Activated CD8-positive, alpha-beta memory T cell treated with anti-CD3 and anti-CD28 coated beads, Interleukin-2, amount 50 U/mL, for 48 hours (primary cell): ENCODE results near the gene KRABD2.

Source experiments
- DNase-seq: peaks from one replicate; pipeline ENCODE4 v3.0.0-alpha.2; 2020

The KRABD2 gene

DNA sequence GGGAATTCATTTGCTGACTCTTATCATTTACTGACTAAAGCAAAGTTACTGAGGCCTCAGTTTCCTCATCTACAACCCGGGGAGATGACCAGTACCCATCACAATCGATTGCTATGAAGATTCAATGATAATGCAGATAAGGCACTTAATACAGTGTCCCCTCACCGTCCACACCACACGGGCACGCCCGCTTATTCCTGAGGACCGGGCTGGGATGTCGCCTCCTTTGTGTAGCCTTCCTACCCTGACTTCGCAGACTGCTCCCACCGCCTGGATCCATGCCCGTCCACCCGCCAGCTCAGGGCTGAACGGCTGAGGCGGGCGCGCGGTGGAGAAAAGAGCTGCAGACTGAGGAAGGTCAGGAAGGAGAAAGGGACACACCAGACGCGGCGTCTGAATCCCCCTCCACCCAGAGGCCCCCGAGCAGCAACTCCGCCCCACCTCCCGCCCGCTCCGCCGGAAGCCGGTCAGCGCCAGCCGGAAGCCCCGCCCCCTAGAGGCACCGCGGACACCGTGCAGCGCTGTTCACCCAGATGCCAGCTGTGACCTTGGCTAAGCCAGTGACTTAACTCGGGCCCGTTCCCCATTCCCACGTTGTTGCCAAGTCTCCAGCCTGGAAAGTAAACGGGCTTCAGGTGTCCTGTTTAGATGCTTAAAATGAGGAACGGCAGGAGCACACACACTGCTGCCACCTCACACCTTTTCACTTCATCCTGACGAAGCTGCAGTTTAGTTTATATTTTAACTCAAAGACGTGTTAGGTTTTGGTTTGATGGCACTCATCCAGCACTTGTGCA lies at the start of gene KRABD2:
Gene KRABD2 (minus strand): TSS at position 434 of the 797 bp plus-strand sequence.
- DNase-seq = peak; percentile 98

DNA sequence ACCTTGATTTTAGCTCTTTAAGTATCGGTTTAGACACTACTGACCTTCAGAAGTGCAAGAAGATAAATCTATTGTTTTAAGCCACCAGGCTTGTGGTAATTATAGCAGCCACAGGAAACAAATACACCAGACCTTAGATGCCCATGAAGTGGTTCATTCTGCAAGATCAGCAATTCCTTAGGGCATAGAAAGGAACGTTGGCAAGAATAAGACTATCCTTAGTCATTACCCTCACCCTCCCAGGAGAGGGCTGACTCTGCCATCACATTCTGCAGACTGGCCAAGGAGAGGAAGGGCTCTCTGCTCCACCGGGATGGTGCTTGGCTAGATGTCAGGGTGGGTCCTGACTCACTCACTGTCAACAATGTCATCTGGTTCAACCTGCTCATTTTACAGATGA lies 45.1 kb upstream of the KRABD2 start:
- DNase-seq = no peak

DNA sequence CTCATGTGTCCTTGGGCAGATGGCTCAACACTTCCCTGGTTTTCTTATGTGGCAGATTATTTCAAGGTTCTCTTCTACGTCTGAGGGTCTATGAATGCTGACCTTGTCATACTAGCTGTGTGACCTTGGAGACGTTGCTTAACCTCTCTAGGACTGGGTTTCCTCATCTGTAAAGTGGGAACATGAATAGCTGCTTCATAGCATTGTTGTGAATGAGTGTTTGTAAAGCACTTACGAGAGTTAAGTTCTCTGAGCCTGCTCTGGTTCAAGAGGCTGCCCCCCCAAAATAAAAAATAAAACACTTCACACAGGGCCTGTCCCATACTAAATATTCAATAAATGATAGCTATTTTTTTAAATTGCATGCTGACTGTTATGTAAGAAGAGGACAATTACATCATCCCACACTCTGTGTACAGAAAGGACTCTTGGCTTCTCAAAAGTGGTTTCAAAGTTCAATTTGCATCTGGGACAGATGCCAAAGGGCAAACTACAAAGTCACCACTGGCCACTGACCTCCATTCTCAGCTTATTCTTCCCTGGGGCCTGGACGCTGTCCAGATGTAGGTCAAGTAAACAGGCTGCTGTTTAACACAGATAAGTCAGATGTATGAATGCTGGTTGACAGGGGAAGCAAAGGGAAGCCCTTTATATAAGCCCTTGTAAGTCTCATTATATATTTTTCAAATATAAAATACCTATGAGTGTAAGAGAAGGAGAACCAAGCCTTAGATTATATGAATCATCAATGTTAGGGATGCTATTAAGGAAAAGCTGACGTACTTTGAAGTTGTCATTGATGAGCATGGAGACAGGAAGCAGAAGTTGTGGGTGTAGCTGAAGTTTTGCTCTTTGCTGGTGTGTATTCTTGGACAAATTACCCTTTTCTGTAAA lies 43.8 kb upstream of the KRABD2 start:
- DNase-seq = no peak

DNA sequence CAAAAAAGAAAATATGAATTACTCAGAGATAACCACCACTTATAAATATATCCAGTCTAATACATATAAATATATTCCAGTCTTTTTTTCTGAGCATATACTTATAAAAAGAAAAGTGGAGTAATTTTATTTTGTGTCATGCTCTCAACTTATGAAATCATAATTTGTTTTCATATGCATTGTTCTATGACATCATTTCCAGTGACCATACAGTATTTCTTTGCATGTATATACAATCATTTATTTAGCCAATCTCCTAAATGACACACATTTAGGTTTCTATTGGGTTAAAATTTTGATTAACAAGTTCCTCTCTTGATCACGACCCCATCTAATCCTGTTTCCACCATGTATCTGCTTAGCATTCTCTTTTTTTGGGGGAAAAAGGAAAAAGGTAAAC lies 42.8 kb upstream of the KRABD2 start:
- no peak for DNase-seq

DNA sequence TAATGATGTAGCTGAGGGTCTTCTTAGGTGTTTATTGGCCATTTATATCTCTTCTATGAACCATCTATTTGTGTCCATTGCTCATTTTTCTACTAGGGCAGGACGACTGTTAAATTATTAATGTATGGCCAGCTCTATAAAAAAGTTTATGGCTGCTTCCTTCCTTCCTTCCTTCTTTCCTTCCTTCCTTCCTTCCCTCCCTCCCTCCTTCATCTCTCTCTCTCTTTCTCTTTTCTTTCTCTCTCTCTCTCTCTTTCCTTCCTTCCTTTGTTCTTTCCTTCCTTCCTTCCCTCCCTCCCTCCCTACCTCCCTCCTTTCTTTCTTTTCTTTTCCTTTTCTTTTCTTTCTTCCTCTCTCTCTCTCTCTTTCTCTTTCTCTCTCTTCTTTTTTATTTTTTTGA lies 42.0 kb upstream of the KRABD2 start:
- no peak for DNase-seq

DNA sequence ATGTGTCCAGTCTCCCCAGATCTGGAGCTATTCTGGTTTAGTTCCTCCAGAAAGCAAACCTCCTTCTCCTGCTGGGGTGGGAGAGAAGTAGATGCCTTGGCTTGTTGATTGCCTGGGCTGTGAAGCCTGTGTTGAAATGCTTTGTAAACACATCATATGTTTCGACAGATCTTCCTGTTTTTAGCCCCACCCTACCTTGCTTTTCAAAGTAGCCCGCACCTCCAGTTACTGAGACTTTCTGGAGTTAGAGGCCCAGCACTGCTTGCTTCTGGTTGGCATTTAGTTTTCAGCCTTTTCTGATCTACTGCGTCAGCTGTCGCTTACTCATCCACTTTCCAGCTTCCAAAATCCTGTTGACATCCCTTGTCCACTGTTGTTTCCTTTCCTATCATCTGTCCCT lies 41.3 kb upstream of the KRABD2 start:
- no peak for DNase-seq

DNA sequence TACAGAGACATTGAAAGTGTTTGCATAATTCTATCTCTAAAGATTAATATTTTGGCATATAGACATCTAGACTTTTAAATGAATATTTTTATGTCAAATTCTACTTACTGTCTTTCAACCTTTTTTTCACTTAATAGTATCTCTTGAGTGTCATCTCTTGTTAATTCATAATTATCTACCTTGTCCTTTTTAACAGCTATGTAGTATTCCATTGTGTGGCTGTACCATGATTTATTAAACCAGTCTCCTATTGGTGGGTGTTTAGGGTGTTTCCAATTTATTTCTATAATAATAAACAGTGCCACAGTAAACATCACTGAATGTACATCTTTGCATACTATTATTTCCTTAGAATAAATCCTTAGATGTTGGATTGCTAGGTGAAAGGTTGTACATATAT lies 37.4 kb upstream of the KRABD2 start:
- no peak for DNase-seq

DNA sequence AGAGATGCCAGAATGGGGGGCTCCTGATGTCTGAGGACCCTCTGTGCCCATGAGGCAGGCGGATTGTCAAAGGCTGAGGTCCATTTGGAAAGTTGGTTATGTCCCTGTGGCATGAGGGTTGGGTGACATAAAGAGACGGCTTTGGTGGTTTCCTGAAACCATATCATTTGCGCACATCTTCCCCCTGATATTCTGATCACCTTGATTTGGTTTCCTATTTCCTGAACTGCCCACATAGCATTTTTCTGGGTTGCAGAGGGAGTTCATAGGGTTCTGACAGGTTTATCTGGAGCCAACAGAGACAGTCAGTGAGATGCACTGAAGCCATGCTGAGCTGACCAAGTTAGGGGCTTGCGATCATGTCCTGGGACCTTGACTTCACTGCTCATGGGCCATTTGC lies 36.8 kb upstream of the KRABD2 start:
- DNase-seq = no peak

DNA sequence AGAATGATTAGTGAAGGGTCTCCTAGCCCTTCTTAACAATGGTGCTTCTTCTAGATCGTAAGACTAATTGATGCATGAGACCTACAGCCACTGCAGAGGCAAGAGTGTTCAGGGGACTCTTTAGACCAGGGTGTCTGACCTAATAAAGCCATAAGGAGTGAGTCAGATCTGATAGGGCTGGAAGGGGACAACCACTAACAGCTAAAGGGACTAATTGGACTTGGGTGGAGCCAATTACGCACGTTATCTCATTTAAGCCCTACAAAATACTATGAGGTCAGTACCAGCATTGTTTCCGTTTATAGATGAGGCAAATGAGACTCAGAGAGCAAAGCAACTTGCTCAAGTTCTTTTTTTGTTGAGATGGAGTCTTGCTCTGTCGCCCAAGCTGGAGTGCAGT lies 35.6 kb upstream of the KRABD2 start:
- no peak for DNase-seq

DNA sequence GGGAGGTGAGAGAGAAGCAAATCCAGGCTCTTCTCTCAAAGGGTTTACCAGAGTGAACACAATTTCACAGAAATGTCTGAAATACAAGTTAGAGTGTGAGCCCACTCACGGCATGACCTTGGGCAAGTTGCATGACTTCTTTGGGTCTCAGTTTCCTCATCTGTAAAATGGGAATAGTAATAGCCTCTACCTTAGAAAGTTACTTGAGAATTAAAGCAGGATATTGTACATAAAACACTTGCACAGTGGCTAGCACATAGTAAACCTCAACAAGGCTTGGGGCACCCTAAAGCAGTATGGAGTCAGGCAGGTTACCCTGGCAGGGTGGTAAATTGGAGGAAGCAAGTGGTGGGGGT lies 34.4 kb upstream of the KRABD2 start:
- no peak for DNase-seq

DNA sequence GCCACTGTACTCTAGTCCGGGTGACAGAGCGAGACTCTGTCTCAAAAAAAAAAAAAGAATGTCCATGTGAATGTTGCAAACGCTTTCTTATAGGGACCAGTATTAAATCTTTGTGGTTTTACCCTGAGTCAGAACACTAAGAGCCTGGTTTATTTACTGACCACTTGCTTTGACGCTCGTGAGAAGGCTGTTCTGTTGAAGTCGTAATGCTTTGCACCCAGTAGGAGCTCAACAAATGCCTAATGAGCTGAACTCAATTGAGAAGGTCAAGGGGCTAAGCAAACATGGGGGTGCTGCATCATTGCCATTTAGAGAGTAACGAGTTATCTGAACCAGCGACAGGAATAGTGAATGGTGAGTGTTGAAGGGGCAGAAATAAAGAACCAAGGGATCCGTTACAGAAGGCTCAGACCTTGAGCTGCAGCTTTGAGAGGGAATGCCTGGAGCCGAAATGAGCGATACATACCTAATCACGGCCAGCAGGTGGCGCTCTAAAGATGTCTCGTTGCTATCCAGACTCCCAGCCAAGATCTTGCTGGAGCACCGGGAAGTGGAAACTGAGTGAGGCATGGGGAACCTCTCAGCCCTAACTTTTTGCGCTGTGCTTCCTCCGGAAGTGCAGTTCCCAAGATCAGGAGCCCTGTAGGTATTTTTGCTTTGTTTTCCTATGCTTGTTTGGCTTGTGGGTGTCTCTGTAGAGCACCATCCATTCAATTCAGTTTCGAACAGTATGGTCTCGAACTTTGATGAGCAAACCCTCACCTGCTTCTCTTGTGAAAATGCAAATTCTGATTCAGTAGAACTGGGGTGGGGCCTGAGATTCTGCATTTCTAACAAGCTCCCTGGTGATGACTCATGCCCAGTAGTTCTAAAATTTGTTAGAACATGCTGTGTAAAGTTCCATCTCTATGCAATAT lies 33.7 kb upstream of the KRABD2 start:
- peak; percentile 94 for DNase-seq

DNA sequence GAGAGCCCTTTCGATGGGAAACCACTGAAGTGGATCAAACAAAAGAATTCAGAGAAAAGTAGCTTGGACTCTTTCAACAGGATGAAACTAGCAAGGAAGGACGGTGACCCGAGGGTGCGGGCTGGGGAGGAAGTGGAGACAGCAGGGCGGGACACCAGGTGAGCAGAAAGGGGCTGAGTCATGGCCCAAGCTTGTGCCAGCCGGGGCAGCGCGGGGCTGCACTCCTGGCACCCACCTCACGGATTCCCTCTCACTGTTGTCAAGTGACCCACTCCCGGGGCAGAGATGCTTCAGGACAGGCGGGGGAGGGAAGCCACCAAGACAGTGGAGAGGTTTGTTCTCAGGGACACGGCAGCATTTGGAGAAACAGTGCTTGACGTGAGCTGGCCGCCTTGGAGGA lies 31.9 kb upstream of the KRABD2 start:
- no peak for DNase-seq

DNA sequence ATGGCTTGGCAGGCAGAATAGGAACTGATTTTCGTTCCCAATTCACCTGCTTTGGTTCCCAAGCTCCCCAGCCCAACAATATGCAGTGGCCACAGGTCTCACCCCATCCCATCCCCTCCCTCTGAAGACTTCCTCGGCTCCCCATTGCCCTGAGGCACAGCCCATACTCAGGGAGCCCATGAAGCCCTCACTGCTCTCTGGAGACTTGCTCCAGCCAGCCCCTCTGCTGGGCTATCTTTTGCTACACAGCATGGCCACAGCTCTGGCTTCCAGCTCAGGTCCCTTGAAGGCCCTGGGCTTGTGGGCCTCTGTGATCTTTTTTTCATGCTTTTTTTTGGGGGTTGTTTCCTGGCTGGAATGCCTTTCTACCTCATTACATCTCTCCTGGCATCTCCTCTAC lies 29.7 kb upstream of the KRABD2 start:
- no peak for DNase-seq

DNA sequence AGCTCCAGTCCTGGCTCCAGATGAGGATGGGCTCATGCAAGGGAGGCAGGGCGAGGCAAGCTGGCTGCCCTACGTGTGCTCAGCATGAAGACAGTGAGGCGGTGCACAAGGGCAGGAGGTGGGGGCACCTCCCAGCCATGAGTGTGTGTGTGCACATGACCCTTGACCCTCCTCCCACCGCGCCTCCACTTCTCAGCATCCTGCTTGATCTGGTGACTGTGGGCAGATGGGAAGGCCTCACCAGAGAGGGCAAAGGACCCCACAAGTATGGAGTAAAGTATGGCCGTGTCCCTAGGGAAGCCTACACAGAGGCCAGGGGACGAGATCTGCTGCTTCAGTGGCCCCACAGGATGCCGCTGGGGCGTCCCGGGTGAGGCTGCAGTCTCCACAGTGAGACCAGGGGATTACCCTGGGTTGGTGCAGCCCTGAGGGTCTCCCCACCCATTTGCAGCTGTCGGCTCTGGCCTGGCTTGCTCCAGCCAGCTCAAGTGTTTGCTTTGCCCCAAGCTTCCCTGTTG lies 29.1 kb upstream of the KRABD2 start:
- DNase-seq = no peak

DNA sequence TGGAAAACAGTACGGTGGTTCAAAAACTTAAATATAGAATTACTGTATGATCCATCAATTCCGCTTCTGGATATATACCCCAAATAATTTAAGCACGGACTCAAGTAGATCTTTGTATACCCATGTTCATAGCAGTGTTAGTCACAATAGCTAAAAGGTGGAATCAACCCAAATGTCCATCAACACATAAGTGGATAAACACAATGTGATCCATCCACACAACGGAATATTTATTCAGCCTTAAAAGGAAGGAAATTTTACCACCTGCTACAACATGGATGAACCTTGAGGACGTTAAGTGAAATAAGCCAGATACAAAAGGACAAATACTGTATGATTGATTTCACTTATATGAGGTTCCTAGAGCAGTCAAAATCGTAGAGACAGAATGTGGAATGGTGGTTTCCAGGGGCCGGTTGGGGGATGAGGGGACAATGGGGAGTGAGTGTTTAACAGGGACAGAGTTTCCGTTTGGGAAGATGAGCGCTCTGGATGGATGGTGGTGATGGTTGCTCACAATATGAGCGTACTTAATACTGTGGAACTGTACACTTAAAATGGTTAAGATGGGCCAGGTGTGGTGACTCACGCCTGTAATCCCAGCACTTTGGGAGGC lies 26.5 kb upstream of the KRABD2 start:
- no peak for DNase-seq

DNA sequence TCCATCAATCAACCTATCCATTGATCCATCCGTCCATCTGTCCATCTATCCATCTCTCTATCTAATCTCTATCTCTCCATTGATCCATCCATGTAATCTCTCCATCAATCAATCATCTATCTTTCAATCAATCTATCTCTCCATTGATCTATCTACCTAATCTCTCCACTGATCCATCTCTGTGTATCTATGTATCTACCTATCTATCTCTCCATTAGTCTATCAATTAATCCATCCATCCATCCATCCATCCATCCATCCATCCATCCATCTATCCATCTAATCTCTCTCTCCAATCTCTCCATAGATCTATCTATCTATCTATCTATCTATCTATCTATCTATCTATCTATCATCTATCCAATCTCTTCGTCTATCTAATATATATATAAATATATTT lies 24.6 kb upstream of the KRABD2 start:
- DNase-seq = no peak

DNA sequence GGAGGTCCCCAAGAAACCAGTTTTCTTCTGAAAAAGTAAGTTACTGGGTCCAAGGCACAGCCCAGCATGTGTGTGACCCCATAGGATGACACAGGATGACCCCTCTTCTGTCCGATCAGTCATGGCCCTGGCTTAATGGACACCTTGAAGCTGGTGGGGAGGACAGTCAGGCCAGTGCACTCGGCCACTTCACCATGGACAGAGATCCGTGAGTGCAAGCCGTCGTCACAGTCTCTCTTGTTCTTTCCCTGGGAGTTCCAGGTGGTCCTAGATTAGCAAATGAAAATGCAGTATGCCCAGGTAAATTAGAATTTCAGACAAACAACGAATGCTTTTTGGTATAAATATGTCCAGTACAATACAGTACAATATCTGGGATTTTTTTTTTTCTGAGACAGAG lies 22.5 kb upstream of the KRABD2 start:
- no peak for DNase-seq

DNA sequence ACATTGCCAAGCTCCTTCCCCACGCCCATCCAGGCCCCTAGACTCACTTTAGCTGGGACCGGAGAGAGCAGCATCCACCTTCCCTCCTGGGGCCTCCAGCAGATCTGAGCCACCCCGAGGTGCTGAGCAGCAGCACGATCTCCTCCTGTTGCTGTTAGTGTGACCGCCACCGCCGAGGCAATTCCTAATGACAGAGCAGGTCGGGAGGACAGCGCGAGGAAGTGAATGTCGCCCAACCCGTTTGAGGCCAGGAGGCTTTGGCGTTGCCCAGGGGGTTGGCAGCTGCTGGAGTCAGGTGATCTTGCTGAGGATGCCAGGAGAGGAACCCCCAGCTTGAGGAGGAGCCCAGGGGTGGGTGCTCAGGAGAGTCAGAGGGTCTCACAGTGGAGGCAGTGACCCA lies 21.1 kb upstream of the KRABD2 start, which contains the start of gene RNF222:
Gene RNF222 (minus strand): TSS at position 192 of the 400 bp plus-strand sequence. CDS start 4,366 bp downstream, outside the sequence.
- no peak for DNase-seq

DNA sequence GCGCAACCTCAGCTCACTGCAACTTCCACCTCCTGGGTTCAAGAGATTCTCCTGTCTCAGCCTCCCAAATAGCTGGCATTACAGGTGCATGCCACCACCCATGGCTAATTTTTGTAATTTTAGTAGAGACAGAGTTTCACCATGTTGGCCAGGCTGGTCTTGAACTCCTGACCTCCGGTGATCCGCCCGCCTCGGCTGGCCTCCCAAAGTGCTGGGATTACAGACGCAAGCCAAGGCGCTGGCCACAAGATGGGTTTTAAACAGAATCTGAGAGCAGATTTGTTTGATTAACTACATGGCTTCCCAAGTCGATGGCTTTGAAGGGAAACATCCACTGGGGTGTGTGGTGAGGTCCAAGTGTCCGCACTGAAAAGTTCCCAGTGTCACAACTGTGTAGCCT lies 18.0 kb upstream of the KRABD2 start:
- DNase-seq = peak; percentile 6

DNA sequence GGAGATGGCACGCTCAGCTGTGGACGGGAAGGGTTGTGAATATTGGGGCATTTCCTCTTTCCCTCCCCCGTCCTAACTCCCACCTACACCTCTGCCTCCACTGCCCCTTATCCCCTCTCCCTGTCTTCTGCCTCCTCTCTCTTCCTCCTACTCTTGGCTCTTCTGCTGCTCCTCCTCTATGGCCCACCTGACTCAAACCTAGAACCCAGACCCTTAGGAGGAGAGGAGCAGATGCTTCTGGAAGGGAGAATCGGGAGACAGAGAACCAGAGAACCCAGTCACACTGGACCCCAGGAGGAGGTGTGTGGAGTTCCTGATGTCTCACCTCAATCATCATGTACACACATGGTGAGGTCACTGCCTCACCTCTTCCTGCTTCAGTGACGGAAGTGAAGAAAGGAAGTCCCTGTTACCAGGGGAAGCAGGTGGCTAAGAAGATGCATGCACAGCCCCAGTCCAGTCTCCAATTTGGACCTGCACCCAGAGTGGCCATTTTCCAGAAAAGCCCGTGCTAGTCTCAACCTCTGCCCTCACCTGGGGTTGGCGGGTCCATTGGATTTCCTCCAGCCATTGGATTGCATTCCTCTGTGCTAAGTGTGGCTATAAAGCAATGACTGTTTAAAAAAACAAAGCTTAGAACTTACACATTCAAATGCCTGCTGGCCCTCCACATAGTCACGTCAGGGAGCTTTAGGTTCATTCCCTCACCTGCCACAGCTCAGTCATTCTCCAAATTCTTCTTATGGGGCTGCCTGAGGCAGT lies 17.1 kb upstream of the KRABD2 start:
- DNase-seq = no peak

DNA sequence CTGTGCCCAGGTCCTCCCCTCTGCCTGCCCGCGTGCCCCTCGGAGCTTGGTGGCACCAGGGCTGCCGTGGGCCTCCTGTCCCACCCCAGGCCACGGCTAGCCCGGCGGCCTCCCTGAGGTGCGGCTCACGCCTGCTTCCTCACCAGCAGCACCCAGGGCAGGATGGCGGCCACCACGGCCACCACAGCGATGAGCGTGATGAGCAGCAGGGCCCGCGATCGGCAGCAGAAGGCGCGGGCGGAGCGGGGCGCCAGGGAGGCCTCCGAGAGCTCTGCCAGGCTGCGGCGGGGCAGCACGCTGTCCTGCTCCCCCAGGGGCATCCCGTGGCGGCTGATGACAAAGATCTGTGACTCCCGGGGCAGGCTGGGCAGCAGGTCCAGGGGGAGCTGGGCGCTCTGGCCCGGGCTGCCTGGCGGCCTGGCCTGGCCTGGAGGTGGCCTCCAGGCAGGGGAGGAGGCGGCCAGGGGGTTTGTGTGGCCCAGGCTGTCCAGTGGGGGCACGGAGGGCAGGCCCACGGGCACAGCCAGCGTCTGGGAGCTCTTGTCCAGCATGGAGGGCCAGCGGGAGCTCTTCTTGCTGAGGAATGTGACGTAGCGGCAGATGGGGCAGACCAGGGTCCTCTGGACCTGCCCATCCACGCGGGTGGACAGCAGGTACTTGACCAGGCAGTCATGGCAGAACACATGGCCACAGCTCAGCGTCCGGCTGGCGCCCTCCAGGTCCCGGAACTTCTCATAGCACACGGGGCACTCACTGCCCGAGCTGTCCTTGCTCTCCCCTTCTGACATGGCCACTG lies 16.4 kb upstream of the KRABD2 start:
- DNase-seq = no peak
